HG02970 (cell line): ENCODE results near the gene EBF4.

Experiments used
- ATAC-seq: cut with Tn5 transposase; IDR thresholded peaks from one replicate; pipeline ENCODE4 v1.9.1; 2021; ENCODE audit warnings: mild to moderate bottlenecking, moderate library complexity, moderate number of reproducible peaks; ENCODE audit not compliant: unreplicated experiment, low FRiP score

The EBF4 gene

GRCh38 chr20:2740702-2741101, 48.1 kb downstream of the EBF4 start:
- no peak for ATAC-seq

- no peak for ATAC-seq
Observed at GRCh38 chr20:2741463-2741862, 48.9 kb downstream of the EBF4 start.

- no peak for ATAC-seq
Observed at GRCh38 chr20:2741881-2742280, 49.3 kb downstream of the EBF4 start.

GRCh38 chr20:2742431-2742830, 49.9 kb downstream of the EBF4 start:
- no peak for ATAC-seq

DNA sequence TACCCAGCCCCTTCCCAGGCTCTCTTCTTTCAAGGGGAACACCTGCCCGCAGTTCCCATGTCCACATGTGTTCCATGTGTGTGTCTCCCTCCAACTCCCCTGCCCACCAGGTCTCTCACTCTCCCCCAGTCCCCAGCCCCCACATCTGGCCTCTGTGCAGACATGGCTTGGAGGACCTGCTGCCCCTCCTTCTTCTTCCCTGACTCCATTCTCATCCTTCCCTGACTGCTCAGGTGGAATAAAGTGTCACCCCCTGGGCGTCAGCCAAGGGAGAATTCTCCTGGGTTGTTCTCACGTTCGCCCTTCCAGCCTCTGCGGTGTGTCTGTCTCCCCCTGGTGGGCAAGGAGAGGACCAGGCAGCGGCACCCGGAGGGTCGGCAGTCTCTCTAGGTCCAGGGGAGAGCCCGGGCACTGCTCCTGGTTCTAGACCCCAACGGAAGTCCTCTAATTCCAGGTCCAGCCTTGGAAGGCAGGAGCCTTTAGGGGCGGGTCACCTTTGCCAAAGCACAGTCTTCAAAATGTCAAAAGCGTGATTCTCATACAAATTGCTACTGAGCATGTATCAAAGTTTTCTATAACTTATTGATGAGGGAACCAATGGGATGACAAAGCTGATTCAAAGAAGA, 50.5 kb downstream of the EBF4 start:
- no peak for ATAC-seq

- ATAC-seq = no peak
Observed at GRCh38 chr20:2745060-2745910, 52.7 kb downstream of the EBF4 start.

DNA sequence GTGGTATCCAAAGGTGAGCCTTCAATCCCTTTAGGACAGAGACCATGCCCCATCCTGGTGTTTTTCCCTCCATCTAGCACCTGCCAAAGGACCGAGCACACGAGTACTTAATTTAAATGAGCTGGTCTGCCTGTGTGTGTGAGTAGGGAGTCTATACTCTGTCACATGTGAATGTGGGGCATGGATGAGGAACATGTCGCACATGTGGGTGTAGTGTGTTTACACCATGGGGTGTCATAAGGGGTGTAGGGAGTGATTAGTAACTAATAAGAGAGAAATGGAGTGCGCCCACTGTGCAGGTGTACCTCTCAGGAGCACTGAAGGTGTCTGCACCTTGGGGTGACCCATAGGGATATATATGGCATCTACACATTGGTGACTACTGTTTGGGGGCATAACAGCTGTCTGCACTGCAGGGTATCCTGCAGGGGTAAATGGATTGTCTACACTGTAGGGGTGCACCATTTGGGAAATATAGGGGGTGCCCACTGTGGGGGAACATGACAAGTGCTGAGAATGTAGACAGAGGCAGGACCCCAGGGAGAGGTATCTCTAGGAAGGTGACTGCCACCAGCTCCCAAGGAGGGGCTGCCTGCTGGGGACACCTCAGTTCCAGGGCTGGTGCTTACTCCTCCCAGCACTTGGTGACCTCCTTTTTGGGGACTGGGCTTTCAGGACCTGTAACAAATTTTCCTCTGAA, 53.5 kb downstream of the EBF4 start:
- no peak for ATAC-seq

GRCh38 chr20:2746636-2747265, 54.2 kb downstream of the EBF4 start:
- ATAC-seq = no peak

GRCh38 chr20:2747676-2748235, 55.2 kb downstream of the EBF4 start:
- no peak for ATAC-seq

DNA sequence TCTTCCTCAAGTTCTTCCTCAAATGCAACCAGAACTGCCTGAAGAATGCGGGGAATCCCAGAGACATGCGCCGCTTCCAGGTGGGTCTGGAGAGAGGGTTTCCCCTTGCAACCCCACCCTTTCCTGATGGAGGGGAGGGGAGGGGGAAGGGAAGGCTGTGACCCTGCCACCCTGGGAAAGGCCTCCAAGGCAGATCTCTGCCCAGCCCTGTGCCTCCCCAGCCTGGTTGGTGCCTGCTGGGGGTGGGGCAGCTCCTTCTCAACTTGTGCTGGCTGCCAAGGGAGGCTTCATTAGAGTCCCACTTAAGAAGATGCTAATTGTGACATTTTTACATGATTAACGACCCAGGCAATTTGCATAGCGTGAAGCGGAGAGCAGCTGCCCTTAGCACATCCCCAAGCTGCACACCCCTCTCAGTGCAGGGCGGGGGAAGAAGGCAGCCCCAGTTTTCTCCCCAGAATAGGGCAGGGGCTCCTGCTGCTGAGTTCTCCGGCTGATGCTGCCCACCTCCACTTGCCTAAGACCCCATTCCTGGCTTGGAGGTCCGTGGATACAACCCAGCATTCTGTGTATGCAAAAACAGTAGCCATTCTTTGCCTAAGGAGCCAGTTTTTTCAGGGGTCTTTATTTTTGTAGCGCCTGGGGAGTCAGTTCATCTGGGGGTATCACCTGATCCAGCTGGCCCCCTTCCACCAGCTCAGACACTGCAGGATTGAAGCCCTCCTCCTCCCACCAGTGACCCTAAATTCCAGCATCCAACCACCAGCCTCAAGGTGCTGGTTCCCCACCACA, 56.2 kb downstream of the EBF4 start:
- ATAC-seq = no peak

GRCh38 chr20:2749343-2749950, 56.9 kb downstream of the EBF4 start:
- ATAC-seq = no peak

GRCh38 chr20:2749951-2750490, 57.4 kb downstream of the EBF4 start:
- no peak for ATAC-seq

DNA sequence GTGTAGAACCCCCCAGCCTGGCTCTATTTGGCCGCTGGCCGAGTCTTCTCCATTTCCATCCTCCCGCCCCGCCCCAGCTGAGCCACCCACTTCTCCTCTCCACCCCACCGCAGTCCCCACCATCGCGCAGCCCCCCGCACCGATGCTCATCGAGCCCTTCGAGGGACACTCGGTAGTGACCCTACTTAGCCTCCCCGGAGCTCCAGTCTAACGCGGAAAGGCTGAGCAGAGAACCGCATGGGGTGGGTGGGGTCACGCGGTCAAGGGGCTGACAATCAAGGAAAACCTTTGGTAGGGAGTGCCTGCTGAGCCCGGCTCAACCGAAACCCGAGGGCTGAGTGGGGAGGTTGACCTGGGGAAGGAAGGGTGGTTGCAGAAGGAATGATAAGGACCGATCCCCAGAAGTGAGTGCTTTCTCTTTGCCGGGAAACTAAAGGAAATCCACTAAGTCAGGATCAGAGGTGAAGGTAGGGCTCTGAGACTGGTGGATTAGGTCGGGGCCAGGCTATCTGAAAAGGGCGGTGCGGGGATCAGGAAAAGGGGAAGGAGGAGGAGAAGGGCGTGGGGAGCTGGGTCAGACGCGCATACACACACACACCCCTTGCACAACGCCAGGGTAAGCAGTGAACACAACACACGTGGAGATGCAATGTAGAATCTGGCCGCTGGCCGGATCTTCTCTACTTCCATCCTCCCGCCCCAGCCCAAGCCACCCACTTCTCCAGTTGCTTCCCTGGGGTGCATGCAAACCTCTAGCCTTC, 58.1 kb downstream of the EBF4 start:
- ATAC-seq = no peak

DNA sequence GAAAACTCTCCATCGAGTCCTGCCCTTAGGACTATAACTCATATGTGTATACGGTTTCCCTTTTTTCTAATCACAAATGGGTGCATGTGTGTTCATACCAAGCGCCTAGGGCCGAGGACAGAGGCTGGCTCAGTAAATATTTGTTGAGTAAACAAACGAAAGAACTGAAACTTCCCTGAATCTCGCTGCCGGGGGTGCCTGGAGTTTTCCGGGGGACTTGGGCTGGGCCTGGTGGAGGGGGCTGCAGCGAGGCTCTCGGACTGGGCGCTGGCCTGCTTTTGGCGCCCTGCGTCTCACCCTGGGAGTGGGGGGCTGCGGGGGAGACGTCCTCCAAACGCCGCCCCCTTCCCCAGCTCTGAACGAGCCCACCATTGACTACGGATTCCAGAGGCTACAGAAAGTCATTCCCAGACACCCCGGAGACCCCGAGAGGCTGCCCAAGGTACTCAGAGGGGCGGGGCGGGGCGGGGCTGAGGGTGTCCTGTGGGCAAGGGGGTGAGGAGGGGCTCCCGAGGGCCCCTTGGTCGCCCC, 58.8 kb downstream of the EBF4 start:
- ATAC-seq = no peak

GRCh38 chr20:2751878-2752566, 59.4 kb downstream of the EBF4 start:
- no peak for ATAC-seq

DNA sequence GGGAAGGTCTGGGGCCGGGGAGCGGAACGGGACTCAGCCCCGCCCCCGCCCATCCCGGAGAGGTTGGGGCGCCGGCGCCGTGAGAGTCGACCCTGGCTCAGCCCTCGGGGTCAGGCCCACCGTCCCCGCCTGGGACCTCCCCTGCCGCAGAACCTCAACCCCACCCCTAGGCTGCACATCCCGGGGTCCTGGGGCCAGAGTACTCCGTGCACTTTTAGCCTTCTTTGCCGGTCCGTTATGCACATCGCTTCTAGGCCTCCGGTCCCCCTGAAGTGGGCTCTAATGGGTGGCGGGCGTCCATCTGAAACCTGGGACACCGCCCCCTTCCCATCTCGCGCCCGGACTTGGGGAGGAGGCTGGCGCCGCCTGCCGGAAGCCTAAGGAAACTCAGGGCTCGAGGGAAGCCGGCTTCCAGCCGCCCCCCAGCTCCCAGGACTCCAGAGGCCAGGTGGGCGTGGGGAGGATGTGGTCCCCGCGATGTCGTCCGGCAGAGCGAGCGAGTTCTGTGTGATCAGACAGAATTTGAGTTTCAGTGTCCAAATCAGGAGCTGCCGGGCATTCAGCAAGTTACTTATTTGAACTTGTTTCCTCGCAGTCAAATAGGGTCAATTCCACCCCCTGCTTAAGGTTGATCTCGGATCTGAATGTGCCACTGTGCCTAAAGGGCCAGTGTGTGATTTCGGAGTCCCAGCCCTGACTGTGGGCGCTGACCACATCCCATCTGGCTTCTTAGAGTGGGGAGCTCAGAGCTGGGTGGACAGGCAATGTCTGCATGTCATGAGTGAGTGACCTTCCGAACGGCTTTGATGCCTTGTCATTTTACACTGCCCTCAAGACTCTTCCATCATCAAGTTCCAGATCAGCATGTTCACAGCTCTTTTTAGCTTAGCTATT, 60.2 kb downstream of the EBF4 start:
- no peak for ATAC-seq
